NCI-H345 treated with DMSO at 0.1 percent for 48 hours (cell line): ENCODE data around the gene BCOR.

ENCODE experiments used
- DNase-seq: peaks from one replicate; lab custom pipeline; 2025; ENCODE audit not compliant: unreplicated experiment; lab: John Stamatoyannopoulos, UW

Gene BCOR

GRCh38 chrX:40099055-40099958 lies 1.5 kb upstream of the BCOR start:
- DNase-seq, result no peak

DNA sequence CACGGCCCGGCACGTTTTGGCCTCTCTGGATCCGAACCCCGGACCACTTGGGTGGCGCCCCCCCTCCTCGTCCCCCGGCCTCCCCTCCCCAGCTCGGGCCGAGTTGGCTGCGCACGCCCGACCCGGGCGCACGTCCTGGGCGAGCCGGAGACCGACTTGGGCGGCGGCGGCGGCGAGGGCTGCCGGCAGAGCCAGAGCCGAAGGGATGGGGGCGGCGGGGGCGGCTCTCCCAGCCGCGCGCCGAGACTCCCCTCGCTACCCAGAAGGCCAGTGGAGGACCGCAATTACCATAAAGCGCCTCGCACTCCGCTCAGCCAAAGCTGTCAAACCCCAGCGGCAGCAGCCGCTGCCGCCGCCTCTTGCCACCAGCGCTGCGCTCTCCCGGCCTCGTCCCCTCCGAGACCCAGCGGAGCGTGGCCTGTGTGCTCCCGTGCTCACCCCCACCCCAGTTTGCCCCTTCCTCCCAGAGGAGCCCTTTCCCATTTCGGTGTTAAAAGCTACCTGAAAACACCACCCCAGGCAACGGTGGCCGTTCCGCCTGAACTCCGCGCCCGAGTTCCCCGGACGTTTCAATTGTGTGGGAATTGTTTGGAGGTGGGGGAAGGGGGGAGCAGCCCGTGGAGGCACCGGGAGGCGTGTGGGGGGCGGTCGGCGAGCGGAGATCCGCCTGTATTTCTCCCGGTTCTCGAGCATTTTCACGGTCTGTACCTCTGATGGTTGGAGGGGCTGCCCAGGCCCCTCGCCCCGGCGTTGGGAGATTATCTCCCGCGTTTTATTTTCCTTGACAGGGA lies 701 bp upstream of the BCOR start:
- no peak for DNase-seq

GRCh38 chrX:40097141-40097503 lies 636 bp downstream of the BCOR start:
- no peak for DNase-seq

GRCh38 chrX:40096395-40097091 lies 1.2 kb downstream of the BCOR start:
- no peak for DNase-seq

DNA sequence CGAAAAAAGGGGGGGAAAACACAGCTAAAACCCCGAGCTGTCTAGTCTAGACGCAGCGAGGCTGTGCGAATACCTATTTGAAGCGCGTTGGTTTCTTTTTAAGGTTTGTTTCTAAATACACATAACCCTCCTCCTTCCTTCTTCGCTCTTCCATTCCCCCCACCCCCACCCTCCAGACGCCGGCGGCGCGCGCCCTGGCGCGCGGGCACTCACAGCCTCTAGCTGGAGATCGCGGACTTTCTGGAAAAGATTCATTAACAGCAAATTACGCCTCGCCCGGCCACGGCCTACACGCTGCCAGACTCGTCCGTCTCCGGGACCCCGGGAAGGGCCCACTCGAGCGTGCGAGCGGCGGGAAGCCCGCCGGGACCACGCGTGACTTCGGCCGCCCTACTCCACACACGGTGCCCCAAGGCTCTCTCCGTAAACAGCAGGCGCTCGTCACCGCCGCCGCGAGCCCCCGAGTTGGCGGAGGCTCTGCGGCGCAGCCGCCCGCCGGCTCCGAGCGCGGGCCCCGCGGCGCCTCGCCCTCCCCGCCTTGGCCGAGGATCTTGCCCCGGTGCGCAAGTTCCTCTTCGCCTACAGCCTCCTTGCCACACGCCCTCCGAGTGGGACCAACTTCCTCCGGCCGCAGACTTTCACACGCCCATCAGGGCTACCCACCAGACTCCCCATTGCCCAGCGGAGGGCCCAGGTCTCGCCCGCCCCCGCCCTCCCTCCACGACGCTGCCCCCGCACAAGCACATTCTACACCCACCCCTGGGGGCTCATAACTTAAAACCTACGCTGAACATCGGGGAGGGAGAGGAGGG lies 2.0 kb downstream of the BCOR start:
- no peak for DNase-seq

- no peak for DNase-seq
Measured at GRCh38 chrX:40094900-40095582, 2.7 kb downstream of the BCOR start.

DNA sequence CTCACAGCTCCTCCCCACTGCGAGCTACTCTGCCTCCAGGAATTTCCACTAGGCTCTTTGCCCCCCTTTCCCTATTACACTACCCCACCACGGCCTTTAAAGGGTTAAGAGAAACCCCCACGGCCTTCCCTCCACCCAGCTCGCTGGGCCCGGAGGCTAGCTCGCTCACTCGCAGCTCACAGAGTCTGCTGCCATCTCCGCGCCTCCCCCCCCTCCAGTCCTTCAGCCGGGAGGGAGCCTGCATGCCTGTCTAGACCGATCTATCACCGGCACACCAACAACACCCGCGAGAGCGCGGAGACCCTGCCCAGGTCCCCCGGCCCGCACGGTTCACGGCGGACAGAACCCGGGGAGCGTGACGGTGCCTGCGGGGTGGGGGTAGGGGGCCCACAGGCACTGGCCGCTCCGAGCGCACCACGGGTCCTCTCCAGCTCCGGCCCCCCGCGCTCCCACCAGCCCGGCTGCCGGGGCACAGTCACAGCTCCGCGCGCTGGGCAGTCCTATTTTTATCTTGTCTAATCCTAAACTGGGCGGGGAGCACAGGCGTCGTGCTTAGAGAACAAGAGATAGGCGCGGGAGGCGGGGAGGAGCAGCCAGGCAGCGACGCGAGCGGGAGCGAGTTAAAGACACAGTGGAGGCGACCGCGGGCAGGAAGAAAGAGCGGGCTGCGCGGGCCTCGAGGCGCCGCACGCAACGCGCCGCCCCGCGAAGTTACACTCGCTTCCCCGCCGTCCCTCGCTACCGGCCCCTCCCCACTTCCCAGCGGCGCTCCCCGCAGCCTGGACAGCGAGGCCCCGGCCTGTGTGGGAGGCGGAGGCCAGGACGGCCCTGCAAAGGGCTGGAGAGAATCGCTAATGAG lies 3.5 kb downstream of the BCOR start:
- no peak for DNase-seq

GRCh38 chrX:40093586-40093985 lies 4.2 kb downstream of the BCOR start:
- no peak for DNase-seq

DNA sequence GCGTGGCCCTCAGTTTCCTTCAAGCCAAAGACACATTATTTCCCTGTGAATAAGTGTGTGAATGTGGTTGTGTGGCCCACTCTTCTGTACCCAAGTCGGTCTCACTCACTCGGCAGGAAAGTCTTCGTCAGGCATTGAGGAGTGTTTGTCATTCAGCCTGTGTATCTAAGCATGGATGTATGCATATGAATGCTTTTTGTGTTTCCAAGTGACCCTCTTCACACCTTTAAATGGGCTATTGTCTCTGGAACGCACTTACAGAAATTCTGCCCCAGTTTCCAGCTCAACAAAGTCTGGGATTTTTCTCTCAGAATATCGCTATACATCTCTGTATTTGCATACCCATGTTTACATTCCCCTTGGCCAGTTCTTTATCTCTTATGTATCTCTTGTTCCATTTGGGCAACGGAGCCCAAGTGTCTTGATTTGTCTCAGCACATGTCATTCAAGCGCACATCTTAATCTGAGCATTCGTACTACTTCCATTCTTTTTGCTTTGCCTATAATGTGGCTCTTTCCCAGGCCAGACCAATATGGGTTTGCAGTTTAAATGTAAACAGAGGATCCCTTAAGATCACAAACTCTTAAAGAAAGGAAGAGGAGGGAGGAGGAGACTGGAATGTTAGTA lies 4.8 kb downstream of the BCOR start:
- DNase-seq, result no peak

DNA sequence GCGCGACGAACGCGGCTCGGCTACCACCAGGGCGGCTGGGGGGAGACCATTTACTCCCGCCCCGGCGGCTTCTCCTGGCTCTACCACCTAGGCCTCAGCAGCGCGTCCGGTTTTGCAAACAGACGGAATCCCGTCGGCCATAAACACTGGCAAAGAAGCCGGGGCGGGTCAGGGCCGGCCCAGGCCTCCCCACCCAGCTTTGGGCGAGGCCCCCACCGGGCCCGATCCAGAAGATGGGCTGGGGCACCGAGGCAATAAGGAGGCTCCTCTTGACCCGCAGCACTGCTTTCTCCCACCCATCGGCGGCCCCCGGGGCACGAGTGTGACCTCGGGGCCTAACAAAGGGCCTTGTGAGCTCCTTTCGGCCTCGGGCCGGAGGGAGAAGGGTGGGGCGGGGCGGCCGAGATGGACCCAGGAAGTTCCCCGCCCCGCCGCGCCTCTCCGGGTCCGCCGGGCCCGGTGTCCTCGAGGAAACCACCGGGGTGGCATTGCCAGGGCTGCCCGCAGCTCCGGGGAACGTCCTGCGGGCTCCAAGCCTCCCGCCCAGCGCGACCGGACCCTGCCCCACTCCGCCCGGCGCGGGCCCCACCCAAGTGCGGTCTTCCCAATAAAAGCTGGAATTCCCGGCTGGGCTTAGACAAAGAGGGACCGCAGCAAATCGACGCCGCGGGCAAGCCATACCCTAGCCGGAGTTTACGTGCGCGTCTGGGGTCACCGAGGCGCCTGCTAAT lies 5.9 kb downstream of the BCOR start:
- no peak for DNase-seq

GRCh38 chrX:40090961-40091360 lies 6.8 kb downstream of the BCOR start:
- DNase-seq, result no peak

DNA sequence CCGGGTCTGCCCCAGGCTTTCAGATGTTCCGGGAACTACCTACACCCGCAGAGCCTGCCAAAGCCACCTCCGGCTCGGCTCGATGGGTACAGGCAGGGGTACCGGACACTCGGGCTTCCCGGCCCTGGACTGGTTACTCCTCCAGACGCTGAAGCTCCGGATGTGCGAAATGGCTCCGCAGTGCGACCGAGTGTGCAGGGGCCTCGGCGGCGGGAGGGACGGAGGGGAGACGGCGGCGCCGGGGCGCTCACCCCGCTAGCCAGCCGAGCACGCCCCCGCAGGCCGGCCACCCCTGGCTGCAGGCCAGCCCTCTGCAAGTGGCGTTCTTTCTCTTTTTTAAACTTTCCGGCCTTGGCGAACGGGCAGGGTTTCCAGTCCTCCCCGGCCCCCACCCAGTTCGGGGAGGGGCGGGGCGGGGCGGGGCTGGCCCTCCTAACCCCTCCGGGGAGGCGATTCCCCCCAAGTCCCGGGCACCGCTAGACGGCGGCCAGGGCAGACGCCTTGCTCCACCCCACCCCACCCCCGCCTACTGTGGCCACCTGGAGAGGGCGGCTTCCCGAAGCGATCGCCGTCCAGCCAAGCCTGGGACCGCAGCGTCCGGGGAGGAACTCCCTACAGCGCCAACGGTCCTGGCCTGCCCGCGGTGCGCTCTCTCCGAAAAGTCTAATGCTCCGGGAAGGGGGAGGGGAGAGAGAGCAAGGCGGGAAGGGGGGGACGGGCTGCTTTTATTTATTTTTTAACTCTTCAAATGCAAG lies 7.5 kb downstream of the BCOR start:
- no peak for DNase-seq

DNA sequence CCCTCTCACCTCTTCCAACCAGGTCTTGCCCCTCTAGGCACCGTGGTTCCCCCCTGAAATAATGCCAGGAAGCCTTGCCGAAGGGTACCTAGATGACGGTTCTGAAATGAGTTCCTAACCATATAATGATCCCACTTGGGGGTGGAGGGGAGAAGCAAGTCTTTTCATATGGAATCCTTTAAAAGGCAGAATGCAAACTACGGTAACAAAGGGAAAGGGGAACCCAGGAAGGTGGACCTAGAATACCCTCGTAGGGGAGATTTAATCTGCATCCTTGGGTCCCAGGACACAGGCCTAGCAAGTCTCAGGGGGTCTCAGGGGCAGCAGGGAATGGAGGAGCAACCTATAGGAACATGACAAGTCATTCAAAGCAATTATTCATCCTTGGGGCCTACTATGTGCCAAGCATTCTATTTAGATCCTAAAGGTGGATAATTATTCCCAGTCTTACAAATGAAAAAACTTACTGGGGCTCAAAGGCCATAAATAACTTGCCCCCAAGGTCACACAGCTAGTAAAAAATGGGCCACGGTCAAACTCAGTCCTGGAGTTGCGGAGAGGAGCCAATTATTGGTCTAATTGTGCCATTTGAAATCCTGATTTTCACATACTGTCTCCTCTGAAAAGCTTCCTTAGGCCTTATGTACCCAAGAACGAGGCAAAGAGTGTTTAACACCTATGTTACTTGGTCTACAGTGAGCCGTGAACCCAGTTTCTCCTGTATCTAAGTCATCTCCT lies 8.8 kb downstream of the BCOR start:
- no peak for DNase-seq

GRCh38 chrX:40088299-40088625 lies 9.5 kb downstream of the BCOR start:
- no peak for DNase-seq

- no peak for DNase-seq
Measured at GRCh38 chrX:40087425-40088298, 10.1 kb downstream of the BCOR start.
